GM21447 (cell line): ENCODE results near the gene IFITM10.

Experiments used
- ATAC-seq: cut with Tn5 transposase; IDR thresholded peaks from one replicate; pipeline ENCODE4 v1.9.1; 2021; ENCODE audit not compliant: unreplicated experiment

IFITM10 gene

DNA sequence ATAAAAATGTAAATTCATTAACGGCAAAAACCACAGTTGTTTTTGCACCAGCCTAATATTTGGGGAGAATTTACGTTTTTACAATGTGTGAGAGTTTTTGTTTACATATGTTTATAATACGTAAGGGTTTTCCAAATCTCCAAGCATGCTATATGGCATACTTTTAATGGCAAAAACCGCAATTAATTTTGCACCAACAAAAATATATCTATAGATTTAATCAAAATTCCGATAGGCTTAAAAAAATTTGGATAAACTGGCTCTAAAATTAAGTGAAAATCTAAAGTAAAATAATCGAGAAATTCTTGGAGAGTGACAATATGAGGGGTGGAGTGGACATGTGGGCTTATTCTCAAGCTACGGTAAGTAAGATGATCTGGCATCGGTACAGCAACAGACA, 30.6 kb downstream of the IFITM10 start:
- no peak for ATAC-seq

DNA sequence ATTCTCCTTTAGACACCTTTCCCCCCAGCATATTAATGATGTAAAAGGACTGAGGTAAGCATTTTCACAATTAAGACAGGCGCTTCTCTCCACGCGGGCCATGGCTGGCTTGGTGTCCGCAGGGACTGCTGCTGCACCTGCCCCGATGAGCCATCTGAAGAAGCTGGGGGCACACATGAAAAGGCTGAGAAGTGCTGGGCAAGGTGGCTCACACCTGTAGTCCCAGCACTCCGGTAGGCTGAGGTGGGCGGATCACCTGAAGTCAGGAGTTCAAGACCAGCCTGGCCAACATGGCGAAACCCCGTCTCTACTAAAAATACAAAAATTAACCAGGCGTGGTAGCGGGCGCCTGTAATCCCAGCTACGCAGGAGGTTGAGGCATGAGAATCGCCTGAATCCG, 32.1 kb downstream of the IFITM10 start:
- ATAC-seq = no peak

DNA sequence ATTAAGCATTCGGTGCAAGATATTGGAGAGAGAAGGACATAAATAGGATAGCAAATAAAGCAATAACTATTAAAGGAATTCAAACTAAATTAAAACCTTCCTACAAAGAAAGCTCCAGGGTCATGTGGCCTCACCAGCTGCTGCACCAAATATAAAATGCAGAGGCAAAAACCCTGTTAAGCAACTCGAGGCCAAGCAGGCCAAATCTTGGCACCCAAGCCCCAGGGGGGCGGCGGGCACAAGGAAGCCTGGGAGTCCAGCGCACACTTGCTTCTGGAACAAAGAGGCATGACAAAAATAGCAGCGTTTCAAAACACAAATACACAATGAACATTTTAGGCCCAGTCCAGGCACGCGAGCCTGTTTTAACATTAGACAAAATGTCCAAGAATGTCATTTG, 32.6 kb downstream of the IFITM10 start:
- no peak for ATAC-seq

DNA sequence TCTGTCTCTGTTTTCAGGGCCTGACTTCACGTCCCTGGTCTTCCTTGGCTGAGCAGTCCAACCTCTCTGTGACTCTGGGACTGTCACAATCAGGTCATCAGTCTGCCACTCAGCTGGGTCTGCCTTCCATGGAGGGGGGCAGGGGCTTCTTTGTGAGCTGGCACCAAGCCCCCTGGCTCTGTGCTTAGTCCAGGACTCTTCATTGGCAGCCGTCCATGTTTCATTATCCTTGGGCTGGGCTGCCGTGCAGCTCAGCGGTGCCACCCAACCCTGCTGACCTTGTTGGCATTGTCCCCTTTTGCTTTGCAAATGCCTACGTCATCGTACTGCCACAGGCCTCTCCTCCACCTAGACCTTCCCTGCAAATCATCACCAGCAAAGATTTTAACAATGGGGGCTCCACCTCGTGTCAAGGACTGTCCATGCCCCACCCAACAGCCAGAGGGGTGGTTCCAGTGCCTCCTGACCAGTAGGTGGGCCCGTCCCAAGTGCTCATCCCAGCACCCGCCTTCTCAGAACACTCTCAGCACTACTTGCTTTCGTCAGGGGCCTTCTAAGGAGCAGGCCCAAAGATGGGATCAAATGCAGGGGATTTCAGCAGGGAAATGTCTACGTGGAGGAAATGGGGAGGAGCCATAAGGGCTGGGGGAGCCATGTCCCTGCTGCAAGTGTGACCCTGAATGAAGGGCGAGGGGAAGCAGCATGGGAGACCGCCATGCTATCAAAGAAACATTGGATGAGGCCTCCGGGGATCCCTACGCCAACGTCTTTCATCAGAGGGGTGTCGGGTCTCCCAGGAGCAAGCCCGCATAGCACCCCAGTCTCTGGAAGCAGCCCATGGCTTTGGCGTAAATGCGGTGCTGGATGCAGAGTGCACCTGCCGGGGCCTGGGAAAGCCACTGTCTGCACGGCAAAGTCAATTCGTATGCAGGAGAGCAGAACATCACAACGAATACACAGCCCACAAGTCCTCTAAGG, 35.2 kb downstream of the IFITM10 start:
- ATAC-seq = no peak

DNA sequence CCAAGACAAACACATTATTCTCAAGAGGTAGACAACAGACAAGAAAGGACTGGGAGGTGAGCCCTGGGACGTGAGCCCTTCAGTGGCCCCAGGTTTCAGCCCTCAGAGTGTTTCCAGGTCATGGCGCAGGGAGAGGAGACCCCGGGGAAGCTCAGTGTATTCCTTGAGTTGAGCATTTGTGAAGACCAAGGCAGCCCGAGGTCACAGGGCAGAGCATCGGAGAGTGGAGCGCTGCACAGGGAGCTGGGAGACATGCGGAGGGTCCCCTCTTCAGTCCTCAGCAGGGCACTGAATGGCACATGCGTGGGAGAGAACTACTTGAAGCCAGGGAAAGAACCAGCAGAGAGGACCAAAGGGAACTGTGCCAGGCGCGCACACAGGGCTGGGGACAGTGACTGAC, 41.7 kb downstream of the IFITM10 start:
- no peak for ATAC-seq

DNA sequence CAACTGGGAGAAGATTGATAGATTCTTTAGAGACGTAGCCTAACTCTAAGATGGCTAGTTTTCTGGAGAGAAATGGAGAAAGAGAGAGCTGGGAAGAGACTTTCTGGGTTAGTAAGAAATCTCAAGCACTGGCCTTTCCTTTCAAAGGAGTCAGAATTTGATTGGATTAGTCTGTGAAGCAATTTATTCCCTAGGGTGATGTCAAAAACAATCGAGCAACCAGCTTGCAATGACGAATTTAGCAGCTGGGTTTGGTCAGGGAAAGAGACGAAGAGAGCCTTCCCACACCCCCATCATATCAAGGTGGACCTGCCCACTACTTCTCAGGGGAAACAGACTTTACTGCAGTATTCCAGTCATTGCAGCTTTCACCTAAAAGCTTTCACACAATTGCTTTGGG, 42.6 kb downstream of the IFITM10 start:
- no peak for ATAC-seq

DNA sequence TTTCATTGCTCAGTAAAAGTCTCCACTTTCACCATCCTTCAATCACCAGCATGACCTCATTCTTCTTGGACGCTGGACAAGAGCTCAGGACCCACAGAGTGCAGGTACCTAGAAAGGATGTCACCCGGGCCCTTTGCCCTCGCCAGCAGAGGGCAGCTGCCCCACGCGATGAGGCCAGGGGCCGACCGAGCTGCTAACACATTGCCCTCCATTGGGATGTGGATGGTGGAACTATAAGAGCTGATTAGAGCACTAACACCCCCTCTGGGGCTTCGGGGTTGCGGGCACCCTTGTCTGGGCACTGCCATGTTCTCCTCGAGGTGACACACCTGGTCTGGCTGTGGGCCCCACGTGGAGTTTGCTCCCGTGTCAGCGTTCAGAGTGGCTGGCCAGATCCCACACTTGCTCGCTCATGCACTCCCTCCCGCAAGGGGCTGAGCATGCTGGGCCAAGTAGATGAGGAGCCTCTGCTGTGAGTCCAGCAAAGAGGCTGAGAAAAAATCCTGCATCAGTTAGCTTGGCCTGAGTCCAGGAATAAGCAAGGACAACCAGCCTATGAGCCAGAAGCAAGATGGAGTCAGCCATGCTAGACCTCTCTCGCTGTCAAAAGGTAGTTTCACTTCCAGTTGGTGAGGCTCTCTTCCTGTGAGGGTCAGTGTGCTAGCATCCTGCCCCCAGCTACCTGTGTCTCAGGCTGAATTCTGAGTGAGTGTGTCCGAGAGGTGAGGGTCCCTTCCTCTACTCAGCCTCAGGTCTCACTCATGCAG, 43.6 kb downstream of the IFITM10 start:
- ATAC-seq = no peak

DNA sequence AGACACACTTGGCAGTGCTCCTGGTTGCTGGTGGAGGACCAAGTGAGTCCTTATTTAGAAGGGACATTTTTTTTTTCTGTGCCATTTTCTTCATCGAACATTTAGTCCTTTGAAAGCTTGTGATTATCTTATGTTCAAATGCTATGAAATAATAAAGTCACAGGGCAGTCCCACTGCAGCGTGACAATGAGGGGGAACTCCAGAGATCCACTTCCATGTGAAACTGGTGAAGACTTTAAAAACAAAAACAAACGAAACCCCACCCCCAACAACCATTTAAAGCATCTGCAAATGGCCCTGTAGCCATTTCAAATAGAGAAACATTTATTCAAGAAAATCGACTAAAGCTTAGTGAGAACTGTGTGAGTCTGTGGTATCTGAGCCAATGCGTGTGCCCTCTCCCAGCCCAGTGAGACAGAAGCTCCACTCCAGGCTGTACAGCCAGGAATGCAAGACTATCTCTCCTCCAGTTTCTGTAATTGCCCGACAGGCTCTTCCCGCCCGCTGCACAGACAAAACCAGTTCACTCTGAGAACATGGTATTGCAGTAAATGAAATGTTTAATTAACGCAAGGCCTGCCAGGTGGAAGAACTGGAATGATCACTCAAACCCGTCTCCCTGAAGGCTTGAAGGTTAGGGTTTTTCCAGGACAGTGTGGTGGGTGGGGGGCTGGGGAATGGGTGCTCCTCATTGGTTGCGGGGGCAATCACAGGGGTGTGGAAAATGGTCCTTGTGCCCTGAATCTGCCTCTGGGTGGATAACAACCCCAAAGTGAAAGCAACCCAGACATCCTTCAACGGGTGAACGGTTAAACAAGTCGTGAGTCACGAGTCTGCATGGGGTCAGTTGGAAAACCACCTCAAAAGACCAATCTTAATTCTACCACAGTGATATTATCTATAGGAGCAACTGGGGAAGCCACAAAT, 45.0 kb downstream of the IFITM10 start:
- ATAC-seq = no peak

DNA sequence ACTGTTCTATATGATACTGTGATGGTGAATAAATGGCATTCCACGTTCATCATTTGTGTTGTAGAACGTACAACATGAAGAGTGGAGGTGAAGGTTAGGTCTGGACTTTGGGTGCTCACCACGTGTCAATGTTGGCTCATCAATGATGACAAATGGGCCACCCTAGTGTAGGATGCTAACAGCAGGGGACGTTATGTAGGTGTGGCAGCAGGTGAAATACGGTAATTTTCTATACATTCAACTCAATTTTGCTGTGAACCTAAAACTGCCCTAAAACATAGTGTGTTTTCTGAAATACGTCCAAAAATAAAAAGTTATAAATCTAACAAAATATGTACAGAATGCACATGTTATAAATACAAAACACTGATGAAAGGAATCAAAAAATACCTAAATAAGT, 47.2 kb downstream of the IFITM10 start:
- ATAC-seq = no peak

DNA sequence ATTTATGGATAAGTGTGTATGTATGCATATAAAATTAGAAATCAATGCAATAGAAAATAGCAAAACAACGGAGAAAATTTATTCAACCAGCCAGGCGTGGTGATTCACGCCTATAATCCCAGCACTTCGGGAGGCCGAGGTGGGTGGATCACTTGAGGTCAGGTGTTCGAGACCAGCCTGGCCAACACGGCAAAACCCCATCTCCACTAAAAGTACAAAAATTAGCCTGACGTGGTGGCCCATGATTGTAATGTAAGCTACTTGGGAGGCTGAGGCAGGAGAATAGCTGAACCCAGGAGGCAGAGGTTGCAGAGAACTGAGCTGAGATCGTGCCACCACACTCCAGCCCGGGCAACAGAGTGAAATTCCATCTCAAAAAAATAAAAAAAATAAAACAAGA, 47.9 kb downstream of the IFITM10 start:
- ATAC-seq = no peak

DNA sequence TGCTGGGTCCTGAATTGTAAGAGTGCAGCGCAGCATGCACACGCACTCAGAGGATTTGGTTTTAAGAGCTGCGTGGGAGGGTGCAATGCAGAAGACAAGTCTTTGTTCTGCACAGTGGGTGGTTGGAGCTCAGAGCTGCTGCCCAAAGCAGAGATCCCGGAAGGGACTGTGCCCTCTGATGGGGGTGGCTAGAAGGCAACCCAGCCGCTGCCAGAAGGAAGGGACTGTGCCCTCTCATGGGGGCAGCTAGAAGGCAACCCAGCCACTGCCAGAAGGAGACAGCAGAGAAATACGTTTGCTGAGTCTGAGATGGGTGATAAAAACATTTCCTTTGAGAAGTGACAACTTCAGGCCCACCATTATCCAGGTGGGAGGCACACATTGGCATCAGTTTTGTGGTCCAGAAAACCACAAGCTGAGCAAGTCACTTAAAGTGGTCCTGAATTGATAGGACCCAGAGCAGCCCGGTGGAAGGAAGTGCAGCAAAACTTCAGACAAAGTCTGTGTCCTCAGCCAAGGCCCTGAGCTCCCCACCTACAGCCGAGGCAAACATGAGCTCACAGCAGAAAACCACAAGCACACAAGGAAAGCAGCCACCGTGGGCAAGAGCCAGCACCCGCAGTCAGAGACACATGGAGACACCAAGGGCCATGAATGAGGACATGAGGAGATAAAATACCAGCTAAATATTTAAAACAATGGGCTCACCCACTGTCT, 49.1 kb downstream of the IFITM10 start:
- ATAC-seq = no peak

DNA sequence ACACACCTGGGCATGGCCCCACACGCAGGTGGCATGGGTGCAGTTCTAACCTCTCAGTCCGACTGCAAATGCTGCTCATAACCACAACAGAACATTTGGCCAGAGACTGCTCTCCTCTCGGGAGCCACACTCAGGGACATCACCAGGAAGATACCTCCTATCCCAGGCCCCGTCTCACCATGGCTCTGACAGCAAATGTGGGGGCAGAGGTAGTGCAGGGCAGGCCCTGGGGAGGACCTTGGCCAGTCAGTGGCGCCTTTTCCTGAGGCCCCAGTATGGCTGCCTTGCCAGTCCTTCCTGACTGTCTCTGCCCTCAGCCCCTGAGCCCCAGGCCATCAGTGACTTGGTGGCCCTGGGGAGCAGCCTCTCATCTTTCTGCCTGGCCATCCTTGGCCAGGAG, 50.6 kb downstream of the IFITM10 start:
- ATAC-seq = no peak

DNA sequence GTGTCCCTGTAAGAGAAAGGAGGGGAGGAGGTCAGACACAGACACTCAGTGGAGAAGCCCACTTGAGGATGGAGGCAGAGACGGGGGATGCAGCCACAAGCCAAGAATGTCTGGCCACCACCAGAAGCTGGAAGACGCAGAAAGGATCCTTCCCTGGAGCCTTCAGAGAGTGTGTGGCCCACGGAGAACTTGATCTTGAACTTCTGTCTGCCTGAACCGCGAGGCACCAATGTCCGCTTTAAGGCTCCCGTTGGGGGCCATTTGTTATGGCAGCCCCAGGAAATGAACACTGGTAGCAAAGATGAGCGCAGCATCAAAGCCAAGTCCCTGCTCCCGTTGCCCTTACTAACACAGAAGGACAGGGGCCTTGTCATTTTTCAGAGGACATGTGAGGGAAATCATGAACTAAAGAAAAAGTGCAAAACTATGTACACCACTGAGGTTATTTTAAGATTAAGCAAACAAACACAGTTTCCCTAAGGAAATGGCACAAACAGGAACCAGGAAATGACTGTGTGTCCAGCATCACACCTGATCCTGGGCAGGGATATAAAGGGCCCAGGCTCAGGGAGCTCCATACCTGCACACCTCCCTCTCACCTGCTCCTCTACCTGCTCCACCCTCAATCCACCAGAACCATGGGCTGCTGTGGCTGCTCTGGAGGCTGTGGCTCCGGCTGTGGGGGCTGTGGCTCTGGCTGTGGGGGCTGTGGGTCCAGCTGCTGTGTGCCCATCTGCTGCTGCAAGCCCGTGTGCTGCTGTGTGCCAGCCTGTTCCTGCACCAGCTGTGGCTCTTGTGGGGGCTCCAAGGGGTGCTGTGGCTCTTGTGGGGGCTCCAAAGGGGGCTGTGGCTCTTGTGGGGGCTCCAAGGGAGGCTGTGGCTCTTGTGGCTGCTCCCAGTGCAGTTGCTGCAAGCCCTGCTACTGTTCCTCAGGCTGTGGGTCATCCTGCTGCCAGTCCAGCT, 53.5 kb downstream of the IFITM10 start, which contains the start of gene KRTAP5-6:
TSS of gene KRTAP5-6 (plus strand) at position 588 of the 963 bp plus-strand sequence. CDS start at position 639, 51 bp downstream.
- no peak for ATAC-seq

DNA sequence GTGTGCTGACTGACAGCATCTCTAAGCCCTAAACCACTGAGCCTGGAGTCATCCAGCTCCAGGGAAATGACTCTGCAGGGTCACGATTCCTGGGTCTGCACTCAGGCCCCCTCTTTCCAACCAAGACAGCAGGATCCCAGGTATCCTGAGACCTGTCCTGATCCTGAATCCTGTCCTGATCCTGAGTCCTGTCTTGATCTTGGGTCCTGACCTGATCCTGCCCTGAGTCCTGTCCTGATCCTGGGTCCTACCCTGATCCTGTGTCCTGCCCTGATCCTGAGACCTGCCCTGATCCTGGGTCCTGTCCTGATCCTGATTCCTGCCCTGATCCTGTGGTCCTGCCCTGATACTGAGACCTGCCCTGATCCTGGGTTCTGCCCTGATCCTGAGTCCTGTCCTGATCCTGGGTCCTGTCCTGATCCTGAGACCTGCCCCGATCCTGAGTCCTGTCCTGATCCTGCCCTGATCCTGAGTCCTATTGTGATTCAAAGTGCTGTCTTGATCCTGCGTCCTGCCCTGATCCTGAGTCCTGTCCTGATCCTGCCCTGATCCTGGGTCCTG, 54.8 kb downstream of the IFITM10 start:
- no peak for ATAC-seq

DNA sequence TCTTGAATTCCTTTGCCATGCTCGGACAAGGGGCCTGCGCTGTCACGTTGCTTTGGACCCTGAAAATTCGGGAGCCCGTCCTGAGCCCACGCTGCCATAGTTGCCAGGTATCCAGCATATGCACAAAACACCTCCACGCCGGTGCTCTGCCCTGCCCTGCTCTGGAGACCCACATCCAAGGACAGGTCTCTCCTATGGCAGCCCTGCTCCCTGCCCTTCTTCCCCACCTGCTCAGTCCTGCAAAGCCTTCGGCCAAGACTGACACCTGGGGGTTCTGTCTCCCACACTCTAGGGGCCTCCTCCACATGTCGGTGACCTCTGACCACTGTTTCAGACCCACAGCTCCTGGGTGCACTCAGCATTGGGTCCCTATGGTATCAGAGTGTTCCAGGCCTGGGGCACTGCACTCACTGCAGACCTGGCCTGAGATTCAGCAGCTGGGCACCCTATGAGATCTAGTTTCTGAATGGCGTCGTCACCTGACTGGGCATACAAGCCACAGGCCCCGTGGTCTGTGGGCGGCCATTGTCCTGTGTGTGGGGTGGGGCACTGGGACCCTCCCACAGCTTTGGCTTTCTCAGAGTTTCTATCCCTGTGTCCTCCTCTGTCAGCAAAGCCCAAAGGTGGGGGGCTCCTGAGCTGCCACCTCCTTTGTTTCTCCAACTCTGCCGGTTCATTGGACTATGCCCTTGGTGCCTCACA, 55.4 kb downstream of the IFITM10 start:
- ATAC-seq = no peak

DNA sequence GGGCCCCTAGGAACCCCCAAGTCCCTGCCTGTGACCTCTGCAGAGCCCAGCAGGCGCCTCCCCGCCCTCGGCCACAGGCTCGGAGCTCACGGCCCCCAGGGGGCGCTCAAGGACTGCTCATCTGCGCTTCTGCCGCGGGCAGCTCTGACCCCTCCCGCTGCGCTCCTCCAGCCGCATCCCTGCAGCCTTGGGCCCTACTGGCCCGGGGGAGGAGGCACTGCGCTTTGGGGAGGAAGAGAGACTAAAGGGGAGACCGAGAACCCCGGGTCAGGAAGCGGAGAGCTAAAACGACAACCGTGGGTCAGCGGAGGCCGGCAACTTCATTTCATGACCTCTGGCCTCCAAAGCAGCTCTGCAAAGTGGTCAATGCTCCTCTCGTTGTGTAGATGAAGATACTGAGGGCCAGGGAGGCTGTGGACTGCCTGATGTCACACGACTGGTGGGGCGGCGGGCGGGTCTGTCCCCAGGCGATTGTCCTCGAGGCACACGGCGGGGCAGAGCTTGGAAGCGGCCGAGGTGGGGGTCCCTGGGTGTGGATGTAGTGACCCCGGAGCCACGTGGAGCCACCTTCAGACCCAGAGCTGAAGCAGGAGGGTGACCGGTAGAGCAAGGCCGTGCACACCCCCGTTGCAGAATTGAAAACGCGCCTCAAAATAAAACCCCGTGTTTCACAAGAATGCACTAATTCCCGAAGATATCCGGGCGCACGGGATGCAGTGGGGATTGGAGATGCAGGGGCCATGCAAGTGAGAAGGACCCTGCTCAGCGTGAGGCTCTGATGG, 56.1 kb downstream of the IFITM10 start:
- ATAC-seq = no peak

DNA sequence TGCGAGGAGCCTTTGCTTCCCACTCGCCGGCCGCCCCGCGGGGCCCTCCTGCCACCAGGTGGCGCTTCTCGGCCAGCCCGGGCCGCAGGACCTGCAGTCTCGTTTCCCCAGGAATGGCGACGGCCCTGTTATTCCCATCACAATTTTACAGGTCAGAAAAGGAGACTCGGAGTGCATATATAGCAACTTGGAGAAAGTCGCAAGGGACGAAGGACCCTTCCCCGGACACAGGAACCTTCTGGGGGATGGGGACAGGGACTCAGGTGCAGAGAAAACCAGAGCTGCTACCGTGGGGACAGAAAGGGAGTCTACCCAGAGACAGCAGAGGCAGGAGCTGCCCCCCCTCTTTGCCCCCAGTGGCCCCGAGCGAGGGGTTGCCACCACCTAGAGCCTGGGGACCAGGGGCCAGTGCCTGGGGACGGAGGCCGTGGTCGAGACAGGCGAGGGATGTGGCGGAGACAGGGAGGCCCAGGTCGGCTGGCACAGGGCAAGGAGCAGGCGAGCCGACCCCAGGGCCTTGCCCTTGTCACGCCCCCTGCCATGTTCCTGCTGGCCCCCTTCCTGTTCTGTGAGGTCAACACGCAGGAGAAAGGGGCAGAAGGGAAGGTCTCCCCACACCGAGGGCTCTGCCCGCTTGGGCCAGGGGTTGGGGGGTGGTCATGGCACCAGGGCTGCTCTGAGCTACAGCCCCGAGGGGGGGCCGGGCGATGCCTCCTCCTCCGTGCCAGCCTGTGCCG, 56.9 kb downstream of the IFITM10 start:
- ATAC-seq = no peak
